Uterus (tissue), 4 donors: ENCODE measurements around the gene SLC9B1. TPM values are rescaled to one million over a fixed set of nuclear protein-coding genes. Genes with fewer than 3 reads are reported as not detected.
"Not testable (repeated sequence)": the region's sequence is repeated elsewhere in the genome, so short reads cannot be mapped to it uniquely, and the experiment has no call there.

Experiments used
- DNase-seq, 2 donors: peaks; one replicate each; pipeline ENCODE4 v3.0.0-alpha.2; 2019 to 2020
- H3K27ac ChIP-seq, 2 donors: fragments of 200-600 bp; sonication (generic); 1 replicate in 1 of 2; 2 replicates in 1 of 2; pipeline ENCODE4 v1.5.1; 2016 to 2018
- H3K27me3 ChIP-seq, 2 donors: fragments of 200-600 bp; sonication (generic); one replicate each; pipeline ENCODE4 v1.5.1; 2018 to 2019; ENCODE audit warnings: control low read depth in 1 of 2
- H3K36me3 ChIP-seq, 2 donors: fragments of 200-600 bp; sonication (generic); one replicate each; pipeline ENCODE4 v1.5.1; 2019; ENCODE audit warnings: control low read depth in 1 of 2
- H3K4me1 ChIP-seq, 2 donors: fragments of 200-600 bp; sonication (generic); one replicate each; pipeline ENCODE4 v1.5.1; 2018 to 2019; ENCODE audit warnings: control low read depth in 1 of 2
- H3K4me3 ChIP-seq, 2 donors: fragments of 200-600 bp; sonication (generic); 1 replicate in 1 of 2; 2 replicates in 1 of 2; pipeline ENCODE4 v1.5.1; 2018 to 2019; ENCODE audit warnings: mild to moderate bottlenecking in 1 of 2
- H3K9me3 ChIP-seq, 2 donors: fragments of 200-600 bp; sonication (generic); one replicate each; pipeline ENCODE4 v1.5.1; 2019; ENCODE audit warnings: control low read depth in 1 of 2
- CTCF ChIP-seq, 4 experiments: fragments of 200-600 bp in 2 of 4; fragments of 450-650 bp in 2 of 4; sonication (generic) in 2 of 4; IDR thresholded peaks; one replicate each; pipeline ENCODE4 v1.5.1; 2016 to 2019; ENCODE audit warnings: antibody characterized with exemption in 4 of 4, mild to moderate bottlenecking in 2 of 4, moderate library complexity in 1 of 4
- POLR2A ChIP-seq, 2 donors: fragments of 450-650 bp; IDR thresholded peaks; one replicate each; pipeline ENCODE4 v1.6.1; 2016; ENCODE audit warnings: antibody characterized with exemption in 2 of 2, mild to moderate bottlenecking in 1 of 2, moderate library complexity in 1 of 2
- intact Hi-C: fragments of 100-400 bp; cut with DNase I; formaldehyde crosslinking; loops from one replicate; pipeline ENCODE4 v1.15.1; 2023; ENCODE audit warnings: low total_unique reads
- total RNA-seq, 4 donors: library from RNA; depleted of rRNA in 3 of 4; stranded (reverse); fragments of >200 nt in 3 of 4; gene quantifications; one replicate each; pipeline versions ENCODE4 v1.1.0 to v1.2.4, GENCODE V29; 2014 to 2023
- donor health status: DM: yes; HTN: yes; CAD: no.

The SLC9B1 gene
- total RNA-seq, 4 donors from 2014 or later = 0.59 to 4.8 (median 2.5) TPM; not detected in 1

DNA sequence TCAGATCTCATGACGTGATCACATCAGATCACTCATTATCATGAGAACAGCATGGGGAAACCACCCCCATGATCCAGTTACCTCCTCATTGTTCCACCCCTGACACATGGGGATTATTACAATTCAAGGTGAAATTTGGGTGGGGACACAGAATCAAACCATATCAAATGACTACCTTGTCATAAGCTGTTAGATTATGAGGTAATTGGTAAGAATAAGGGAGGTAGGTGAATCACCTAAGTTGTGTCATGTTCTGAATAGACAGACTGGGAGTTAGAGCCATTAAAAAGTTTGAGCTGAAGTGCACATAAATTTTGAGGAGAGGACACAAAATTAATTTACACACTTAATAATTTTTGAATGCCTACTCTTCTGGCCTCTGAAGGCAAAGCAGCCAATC lies 24.7 kb downstream of the SLC9B1 start:
- no peak for TF ChIP-seq POLR2A (IDR thresholded peaks at IDR 0.05)
- TF ChIP-seq CTCF (IDR thresholded peaks at IDR 0.05) = no peak

GRCh38 chr4:102993985-102994384 lies 25.5 kb downstream of the SLC9B1 start:
- DNase-seq, H3K36me3 ChIP-seq, H3K27ac ChIP-seq, H3K9me3 ChIP-seq, H3K4me1 ChIP-seq, intact Hi-C loops, H3K27me3 ChIP-seq, H3K4me3 ChIP-seq: not testable (repeated sequence)

More for the DNA sequence above, 24.7 kb downstream of the SLC9B1 start:
- Histone ChIP-seq H3K4me1 (no peaks in the 10 kb centered on the region), H3K36me3 (no peaks in the 10 kb centered on the region), H3K27ac (no peak overlapping the region), H3K27me3 (no peaks in the 10 kb centered on the region), H3K4me3 (no peak overlapping the region), H3K9me3 (no peaks in the 10 kb centered on the region)
- DNase-seq = no peak
- intact Hi-C loops = no loop called here

DNA sequence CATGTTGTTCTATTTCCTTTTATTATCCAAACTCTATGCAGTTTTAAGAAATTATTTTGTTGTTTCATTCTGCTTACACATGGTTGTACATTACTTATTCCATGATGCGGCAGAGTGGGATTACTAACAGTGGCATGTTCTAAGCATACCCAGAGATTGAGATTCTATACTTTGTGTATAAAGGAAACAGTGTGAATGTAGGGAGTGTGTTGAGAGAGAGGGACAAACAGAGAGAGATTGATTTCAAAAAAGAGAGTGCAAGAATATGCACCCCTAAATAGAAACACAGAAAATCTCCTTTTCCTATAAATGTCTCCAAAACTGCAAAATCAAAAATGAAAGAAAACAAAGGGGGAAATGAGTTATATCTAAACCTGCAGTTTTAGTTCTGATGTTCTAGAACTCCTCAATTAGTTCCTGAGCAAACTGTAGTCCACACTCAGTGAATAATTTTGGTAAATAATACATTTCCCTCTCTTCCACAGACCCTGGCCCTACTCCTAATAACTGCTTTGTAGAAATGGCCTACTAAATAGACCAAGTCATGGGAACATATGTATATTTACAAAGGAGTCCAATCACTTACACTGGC lies 31.0 kb downstream of the SLC9B1 start:
- DNase-seq = no peak
- Histone ChIP-seq H3K4me3 (no peak overlapping the region), H3K4me1 (no peaks in the 10 kb centered on the region), H3K27ac (no peak overlapping the region), H3K27me3 (no peaks in the 10 kb centered on the region), H3K9me3 (no peaks in the 10 kb centered on the region), H3K36me3 (no peaks in the 10 kb centered on the region)
- TF ChIP-seq POLR2A (IDR thresholded peaks at IDR 0.05) (no peak), CTCF (IDR thresholded peaks at IDR 0.05) (no peak)
- intact Hi-C loops = no loop called here

DNA sequence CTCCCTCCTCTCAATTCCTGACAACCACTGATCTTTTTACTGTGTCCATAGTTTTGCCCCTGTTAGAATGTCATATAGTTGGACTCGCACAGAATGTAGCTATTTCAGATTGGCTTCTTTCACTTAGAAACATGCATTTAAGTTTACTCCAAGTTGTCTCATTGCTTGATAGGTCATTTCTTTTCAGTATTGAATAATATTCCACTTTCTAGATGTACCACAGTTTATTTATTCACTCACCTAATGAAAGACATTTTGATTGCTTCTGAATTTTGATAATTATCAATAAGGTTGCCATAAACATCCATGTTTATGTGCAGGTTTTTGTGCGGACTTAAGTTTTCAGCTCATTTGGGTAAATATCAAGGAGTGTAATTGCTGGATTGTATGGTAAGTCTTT lies 38.5 kb downstream of the SLC9B1 start:
- Histone ChIP-seq H3K4me3 (no peak overlapping the region), H3K9me3 (no peaks in the 10 kb centered on the region), H3K27ac (no peak overlapping the region), H3K36me3 (no peaks in the 10 kb centered on the region), H3K4me1 (no peaks in the 10 kb centered on the region), H3K27me3 (no peaks in the 10 kb centered on the region)
- intact Hi-C loops = no loop called here
- DNase-seq = no peak
- TF ChIP-seq POLR2A (IDR thresholded peaks at IDR 0.05) (no peak), CTCF (IDR thresholded peaks at IDR 0.05) (no peak)

DNA sequence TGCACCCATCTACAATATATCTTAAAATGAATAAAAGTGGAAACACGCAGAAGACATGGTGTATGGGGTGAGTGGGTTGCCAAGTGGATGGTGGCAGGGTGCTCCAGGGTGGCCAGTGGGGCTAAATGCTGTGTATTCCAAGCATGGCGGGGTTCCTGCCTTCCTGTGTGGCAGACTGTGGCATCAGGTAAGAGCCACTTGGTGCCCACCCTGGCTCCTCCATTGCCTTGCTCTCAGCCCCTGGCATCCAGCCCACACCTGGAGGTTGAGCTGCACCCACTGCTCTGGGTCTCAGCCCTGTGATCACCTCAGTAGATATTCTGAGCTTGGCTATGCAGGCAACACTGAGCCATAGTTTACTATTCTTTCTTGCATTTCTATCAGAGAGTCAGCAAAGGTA lies 57.7 kb downstream of the SLC9B1 start:
- H3K9me3 ChIP-seq, intact Hi-C loops, H3K27me3 ChIP-seq, H3K4me1 ChIP-seq, DNase-seq, H3K4me3 ChIP-seq, H3K36me3 ChIP-seq, H3K27ac ChIP-seq: not testable (repeated sequence)

- no peaks in the 10 kb centered on the region for H3K9me3 ChIP-seq
- H3K4me3 ChIP-seq = no peak overlapping the region
- DNase-seq = no peak
- no peaks in the 10 kb centered on the region for H3K4me1 ChIP-seq
- H3K27ac ChIP-seq = no peak overlapping the region
- intact Hi-C loops = no loop called here
- no peaks in the 10 kb centered on the region for H3K27me3 ChIP-seq
- no peaks in the 10 kb centered on the region for H3K36me3 ChIP-seq
- TF ChIP-seq POLR2A (IDR thresholded peaks at IDR 0.05) (no peak), CTCF (IDR thresholded peaks at IDR 0.05) (no peak)
Observed at GRCh38 chr4:102959496-102959895, 60.0 kb downstream of the SLC9B1 start.
